Osteoblast (primary cell): ENCODE measurements around the gene CNPPD1. TPM values are rescaled to one million over a fixed set of nuclear protein-coding genes. Genes with fewer than 3 reads are reported as not detected.

Experiments used
- DNase-seq: peaks from one replicate; pipeline ENCODE4 v3.0.0; 2011; ENCODE audit warnings: low spot score, mixed read lengths; ENCODE audit not compliant: insufficient read length; ENCODE audit errors: missing footprints
- H2AFZ ChIP-seq: 2 replicates; pipeline ENCODE4 v1.6.0; 2011; ENCODE audit warnings: mild to moderate bottlenecking, low read length
- H3K27ac ChIP-seq: 2 replicates; pipeline ENCODE4 v1.5.1; 2011; ENCODE audit warnings: mild to moderate bottlenecking, low read depth, low read length, moderate library complexity
- H3K27me3 ChIP-seq: 2 replicates; pipeline ENCODE4 v1.6.0; 2012; ENCODE audit warnings: mild to moderate bottlenecking, control low read depth, inconsistent platforms, low read length, moderate library complexity; ENCODE audit not compliant: insufficient read depth
- H3K36me3 ChIP-seq: 2 replicates; pipeline ENCODE4 v1.5.1; 2011; ENCODE audit warnings: mild to moderate bottlenecking, low read length, control low read depth, moderate library complexity; ENCODE audit not compliant: insufficient read depth
- H3K4me1 ChIP-seq: 2 replicates; pipeline ENCODE4 v1.5.1; 2011; ENCODE audit warnings: mild to moderate bottlenecking, low read length, control low read depth, moderate library complexity; ENCODE audit not compliant: insufficient read depth
- H3K4me2 ChIP-seq: 2 replicates; pipeline ENCODE4 v1.6.0; 2011; ENCODE audit warnings: mild to moderate bottlenecking, low read length; ENCODE audit not compliant: insufficient read depth
- H3K4me3 ChIP-seq: fragments of 200-600 bp; sonication (generic); 3 replicates; pipeline ENCODE4 v1.5.1; 2012; ENCODE audit warnings: mild to moderate bottlenecking, low read length, inconsistent platforms; ENCODE audit not compliant: insufficient read depth
- H3K79me2 ChIP-seq: 2 replicates; pipeline ENCODE4 v1.6.0; 2012; ENCODE audit warnings: mild to moderate bottlenecking, low read length, control low read depth, inconsistent platforms; ENCODE audit not compliant: insufficient read depth
- H3K9me3 ChIP-seq: 2 replicates; pipeline ENCODE4 v1.5.1; 2011; ENCODE audit warnings: low read depth, low read length, control low read depth
- H4K20me1 ChIP-seq: 2 replicates; pipeline ENCODE4 v1.6.0; 2012; ENCODE audit warnings: mild to moderate bottlenecking, low read length, control low read depth; ENCODE audit not compliant: insufficient read depth
- total RNA-seq: library from RNA; depleted of rRNA; stranded (reverse); fragments of >200 nt; gene quantifications from 2 replicates; pipeline ENCODE4 v1.2.3, GENCODE V29; 2012
- TF ChIP-seq, protein P1 (sequence below): IDR thresholded peaks from 2 replicates; pipeline ENCODE4 v1.5.1; 2011; ENCODE audit warnings: mild to moderate bottlenecking, low read depth, low read length, moderate library complexity; ENCODE audit errors: extremely low read depth

CNPPD1 gene
- 26.1 and 26.5 TPM in 2 replicates for total RNA-seq

DNA sequence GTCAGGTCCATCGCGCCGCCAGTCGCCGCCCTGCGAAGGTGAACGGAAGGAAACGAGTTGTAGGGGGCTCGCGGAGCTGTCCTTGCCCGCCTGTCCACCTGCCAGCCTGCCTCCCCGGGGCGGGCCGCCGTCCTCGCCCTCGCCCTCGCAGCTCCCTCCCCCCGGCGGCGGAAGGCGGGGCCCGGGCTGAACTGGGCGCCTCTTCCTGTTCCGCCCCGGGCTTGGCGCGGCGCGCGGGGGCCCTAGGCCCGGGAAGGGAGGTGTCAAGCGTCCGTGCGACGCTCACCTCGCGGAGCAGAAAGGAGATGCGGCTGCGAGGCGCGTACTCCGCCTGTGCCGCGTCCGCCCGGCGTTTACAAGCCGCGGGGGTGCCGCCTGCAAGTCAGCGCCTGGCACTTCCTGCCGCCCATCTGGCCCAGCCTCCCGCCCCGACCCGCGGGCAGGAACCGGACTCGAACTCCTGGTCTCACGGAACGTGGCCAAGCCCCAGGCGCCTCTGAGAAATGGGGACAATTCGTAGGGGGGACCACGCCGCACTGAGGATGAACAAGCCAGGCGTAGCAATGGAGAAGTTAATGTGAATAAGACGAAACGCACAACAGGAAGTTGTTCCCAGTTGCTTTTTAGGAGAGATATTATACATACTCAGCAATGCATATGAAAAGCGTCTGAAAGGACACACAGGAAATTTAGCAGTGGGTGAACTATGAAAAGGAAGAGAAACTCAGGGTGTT, at the start of gene CNPPD1:
Gene CNPPD1 (minus strand): TSS at position 108 of the 734 bp plus-strand sequence. CDS start 97 bp downstream, at position 11.
- Histone ChIP-seq H3K4me2 (peak within 1 kb of the TSS; percentile 94), H4K20me1 (peaks cover 13% of the 10 kb centered on the region), H3K27ac (peak within 1 kb of the TSS; percentile 83), H3K27me3 (no peaks in the 10 kb centered on the region), H3K4me1 (peaks cover 30% of the 10 kb centered on the region), H3K9me3 (no peaks in the 10 kb centered on the region), H3K36me3 (peaks cover 36% of the 10 kb centered on the region), H3K4me3 (peak within 1 kb of the TSS; percentile 78), H2AFZ (peak within 1 kb of the TSS; percentile 89), H3K79me2 (peaks cover 55% of the 10 kb centered on the region)
- TF ChIP-seq, protein P1, sequence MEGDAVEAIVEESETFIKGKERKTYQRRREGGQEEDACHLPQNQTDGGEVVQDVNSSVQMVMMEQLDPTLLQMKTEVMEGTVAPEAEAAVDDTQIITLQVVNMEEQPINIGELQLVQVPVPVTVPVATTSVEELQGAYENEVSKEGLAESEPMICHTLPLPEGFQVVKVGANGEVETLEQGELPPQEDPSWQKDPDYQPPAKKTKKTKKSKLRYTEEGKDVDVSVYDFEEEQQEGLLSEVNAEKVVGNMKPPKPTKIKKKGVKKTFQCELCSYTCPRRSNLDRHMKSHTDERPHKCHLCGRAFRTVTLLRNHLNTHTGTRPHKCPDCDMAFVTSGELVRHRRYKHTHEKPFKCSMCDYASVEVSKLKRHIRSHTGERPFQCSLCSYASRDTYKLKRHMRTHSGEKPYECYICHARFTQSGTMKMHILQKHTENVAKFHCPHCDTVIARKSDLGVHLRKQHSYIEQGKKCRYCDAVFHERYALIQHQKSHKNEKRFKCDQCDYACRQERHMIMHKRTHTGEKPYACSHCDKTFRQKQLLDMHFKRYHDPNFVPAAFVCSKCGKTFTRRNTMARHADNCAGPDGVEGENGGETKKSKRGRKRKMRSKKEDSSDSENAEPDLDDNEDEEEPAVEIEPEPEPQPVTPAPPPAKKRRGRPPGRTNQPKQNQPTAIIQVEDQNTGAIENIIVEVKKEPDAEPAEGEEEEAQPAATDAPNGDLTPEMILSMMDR: no peak
- peak; percentile 96 for DNase-seq

DNA sequence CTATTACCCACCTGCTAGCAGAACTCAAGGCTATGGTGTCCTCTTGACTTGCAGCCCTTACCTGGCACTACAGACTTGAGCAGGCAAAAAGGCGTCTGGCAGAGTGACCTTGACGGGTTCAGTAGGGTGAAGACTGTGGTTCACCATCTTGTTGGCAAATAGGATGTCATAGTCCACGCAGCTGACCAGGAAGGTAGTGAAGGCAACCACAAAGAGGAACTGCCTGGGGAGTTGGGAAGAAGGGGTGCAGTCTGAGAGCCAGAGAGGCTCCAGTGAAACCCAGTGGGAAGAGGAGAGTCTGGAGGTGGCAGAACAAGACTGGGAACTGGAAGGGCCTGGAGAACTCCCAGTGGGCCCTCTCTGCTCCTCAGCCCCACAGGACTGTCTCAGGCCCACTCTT, 48.6 kb upstream of the CNPPD1 start:
- DNase-seq: no peak
- Histone ChIP-seq H3K4me1 (peaks cover 18% of the 10 kb centered on the region), H4K20me1 (peaks cover 20% of the 10 kb centered on the region), H3K36me3 (peaks cover 49% of the 10 kb centered on the region), H3K4me2 (no peak overlapping the region), H3K4me3 (no peak overlapping the region), H3K9me3 (no peaks in the 10 kb centered on the region), H3K27me3 (no peaks in the 10 kb centered on the region), H3K79me2 (peaks cover 28% of the 10 kb centered on the region), H2AFZ (no peak overlapping the region), H3K27ac (no peak overlapping the region)
- TF ChIP-seq, protein P1: no peak

DNA sequence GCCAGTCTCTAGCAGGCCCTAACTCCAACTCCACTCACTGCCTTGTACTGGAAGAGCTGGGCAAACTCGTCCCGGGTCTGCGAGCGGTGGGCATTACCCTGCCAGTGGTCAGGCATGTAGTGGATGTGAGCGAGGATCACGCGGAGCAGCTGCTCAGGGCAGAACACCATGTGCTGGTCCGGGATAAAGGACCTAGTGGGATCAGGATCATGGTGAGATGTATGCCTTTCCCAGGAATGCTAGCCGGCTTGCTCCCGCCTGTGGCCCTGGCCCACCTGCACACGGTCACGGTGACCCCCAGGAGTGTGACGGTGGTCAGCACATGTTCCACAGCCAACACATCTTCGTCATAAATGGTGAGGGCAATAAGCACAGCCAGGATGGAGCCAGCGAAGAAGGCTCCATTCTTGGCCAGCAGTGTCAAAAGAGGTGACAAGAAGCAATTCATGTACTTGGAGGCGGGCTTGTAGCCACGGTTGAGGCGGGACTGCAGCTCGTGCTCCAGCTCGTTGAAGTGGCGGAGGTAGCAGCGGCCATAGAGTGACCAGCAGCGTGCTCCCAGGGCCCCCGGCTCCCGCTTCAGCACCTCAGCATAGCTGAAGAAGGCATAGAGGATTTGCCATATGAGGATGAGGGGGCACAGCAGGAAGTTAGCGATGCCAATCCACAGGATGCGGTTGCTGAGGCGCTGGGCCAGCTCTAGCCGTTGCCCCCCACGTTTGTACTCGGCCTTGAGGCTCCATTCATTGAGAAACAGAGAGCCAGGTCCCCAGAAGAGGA, 47.3 kb upstream of the CNPPD1 start:
- TF ChIP-seq, protein P1: no peak
- H3K27ac ChIP-seq: no peak overlapping the region
- peak; percentile 67 for DNase-seq
- no peak overlapping the region for H3K4me3 ChIP-seq
- peaks cover 26% of the 10 kb centered on the region for H3K79me2 ChIP-seq
- no peaks in the 10 kb centered on the region for H3K27me3 ChIP-seq
- H4K20me1 ChIP-seq: peaks cover 24% of the 10 kb centered on the region
- no peak overlapping the region for H3K4me2 ChIP-seq
- peaks cover 57% of the 10 kb centered on the region for H3K36me3 ChIP-seq
- no peaks in the 10 kb centered on the region for H3K9me3 ChIP-seq
- peaks cover 21% of the 10 kb centered on the region for H3K4me1 ChIP-seq
- no peak overlapping the region for H2AFZ ChIP-seq

DNA sequence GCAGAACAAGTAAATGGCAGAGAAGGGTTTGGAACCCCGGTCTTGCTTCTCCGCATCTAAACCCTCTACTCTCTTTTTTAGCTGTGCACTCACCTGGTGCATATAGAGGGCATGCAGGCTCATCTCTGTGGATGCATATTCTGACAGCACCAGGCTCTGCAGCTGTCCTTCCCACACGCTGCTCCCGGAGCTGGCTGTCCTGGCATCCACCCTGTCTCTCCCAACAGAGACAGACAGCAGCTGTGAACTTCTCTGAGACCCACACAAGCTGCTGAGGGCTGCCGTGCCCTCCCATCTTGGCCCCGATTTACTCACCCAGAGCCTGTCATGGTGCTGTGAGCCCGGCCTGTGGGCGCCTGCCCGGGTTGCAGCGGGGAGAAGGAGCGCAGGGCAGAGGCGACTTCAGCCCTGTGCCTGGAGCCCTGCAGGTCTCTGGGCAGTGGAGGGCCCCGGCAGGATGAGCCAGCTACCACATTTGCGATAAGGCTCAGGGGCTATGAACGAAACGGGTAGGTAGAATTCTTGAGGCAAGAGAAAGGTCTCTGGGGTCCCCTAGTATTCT, 45.3 kb upstream of the CNPPD1 start:
- Histone ChIP-seq H3K27me3 (no peaks in the 10 kb centered on the region), H3K4me2 (no peak overlapping the region), H3K9me3 (no peaks in the 10 kb centered on the region), H4K20me1 (peaks cover 12% of the 10 kb centered on the region), H3K36me3 (peaks cover 57% of the 10 kb centered on the region), H3K4me3 (no peak overlapping the region), H3K79me2 (peaks cover 6% of the 10 kb centered on the region), H2AFZ (no peak overlapping the region), H3K4me1 (peaks cover 23% of the 10 kb centered on the region), H3K27ac (no peak overlapping the region)
- peak; percentile 19 for DNase-seq
- TF ChIP-seq, protein P1: no peak
